Measurements from ENCODE around the gene ULK1. TPM values are rescaled to one million over a fixed set of nuclear protein-coding genes. Genes with fewer than 3 reads are reported as not detected.

ULK1 gene
- total RNA-seq, 1 donor from 2014 or later: 69.3 TPM

DNA sequence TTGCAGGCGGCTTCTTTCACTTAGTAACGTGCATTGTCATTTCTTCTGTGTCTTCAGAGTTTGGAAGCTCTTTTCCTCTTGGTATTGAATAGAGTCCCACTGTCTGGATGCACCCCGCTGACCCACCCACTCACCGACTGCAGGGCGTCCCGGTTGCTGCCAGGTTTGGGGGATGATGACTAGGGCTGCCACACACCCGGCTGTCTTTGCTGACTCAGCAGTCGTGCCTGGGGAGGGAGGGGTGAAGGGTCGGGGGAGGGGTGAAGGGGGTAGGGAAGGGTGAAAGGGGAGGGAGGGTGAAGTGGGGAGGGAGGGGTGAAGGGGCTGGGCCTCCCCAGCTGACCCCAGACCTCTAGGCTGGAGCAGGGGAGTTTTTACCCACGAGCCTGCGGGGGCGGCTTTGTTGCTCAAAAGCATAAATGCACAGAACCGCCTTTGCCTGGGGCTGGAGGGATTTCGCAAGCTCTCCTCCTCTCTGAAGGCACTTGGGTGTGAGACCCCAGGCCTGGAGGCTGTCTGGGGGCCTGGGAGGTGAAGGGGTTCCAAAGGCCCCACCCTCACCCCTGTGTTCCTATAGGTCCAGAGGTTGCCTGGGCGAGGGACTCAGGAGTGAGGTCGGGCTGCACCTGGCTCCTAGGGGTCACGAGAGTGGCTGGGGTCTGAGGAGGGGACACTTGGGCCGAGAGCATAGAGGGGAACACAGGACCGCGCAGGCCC, 31.3 kb upstream of the ULK1 start:
- no peak for DNase-seq (ENCODE audit: low read depth, low spot score)
- no peaks in the 10 kb centered on the region for H3K9me3 Mint-ChIP-seq

DNA sequence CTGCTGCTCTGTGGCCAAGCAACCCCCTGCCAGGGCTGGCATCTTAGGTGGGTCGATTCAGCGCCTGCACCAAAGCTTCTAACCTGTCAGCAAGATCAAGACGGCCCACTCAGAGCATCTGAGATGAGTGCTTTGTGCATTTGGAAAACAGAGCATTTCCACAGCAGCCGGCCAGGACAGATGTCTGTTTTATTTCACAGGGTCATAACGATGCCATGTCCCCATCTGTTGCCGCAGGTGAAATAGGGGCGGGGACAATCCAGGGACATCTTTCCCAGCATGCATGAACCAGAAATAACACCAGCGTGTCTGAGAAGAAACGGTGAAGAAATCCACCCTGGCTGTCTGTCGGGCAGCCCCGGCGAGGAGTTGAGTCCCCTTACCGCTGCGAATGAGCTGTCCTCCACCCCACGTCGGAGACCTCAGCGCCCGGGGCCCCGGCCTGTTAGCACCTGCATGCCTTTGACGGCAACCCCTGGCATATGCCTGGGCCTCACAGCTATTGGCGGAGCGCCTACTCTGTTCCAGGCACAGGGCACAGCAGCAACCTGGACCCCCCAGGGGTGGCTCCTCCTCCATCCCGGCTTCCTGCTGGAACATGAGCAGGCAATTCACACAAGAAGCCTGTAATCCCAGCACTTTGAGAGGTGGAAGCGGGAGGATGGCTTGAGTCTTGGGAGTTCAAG, 30.6 kb upstream of the ULK1 start:
- Mint-ChIP-seq H3K4me3 (peak overlapping the region; percentile 33), H3K27me3 (ENCODE audit: low read depth) (peaks cover 23% of the 10 kb centered on the region), H3K9me3 (no peaks in the 10 kb centered on the region), H3K36me3 (ENCODE audit: low read depth) (no peaks in the 10 kb centered on the region), H3K27ac (ENCODE audit: unreplicated experiment) (peak overlapping the region; percentile 62), H3K4me1 (peaks cover 34% of the 10 kb centered on the region)
- no peak for TF ChIP-seq CTCF (conservative IDR thresholded peaks at IDR 0.05)
- no peak for DNase-seq (ENCODE audit: low read depth, low spot score)

More for the DNA sequence above, 31.3 kb upstream of the ULK1 start:
- no peak for TF ChIP-seq CTCF (conservative IDR thresholded peaks at IDR 0.05)
- Mint-ChIP-seq H3K4me3 (peak overlapping the region; percentile 33), H3K27me3 (ENCODE audit: low read depth) (peaks cover 29% of the 10 kb centered on the region), H3K4me1 (peaks cover 40% of the 10 kb centered on the region), H3K27ac (ENCODE audit: unreplicated experiment) (peak overlapping the region; percentile 62), H3K36me3 (ENCODE audit: low read depth) (no peaks in the 10 kb centered on the region)

DNA sequence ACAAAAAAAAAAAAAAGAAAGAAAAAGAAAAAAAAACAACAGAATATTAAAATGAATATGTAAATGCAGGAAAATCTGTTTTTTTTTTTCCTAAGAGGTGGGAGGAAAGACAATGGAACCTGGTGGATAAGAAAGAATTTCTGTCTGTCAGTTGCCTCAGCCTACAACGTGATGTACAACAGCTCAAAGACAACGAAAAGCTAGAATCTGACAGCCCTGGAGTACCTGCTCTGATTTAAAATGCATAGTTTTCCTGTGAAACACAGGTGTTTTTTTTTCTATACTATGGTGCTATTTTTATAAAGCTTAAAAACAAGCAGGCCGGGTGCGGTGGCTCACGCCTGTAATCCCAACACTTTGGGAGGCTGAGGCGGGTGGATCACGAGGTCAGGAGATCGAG, 30.0 kb upstream of the ULK1 start:
- H3K27me3 Mint-ChIP-seq (ENCODE audit: low read depth): peaks cover 18% of the 10 kb centered on the region
- peaks cover 34% of the 10 kb centered on the region for H3K4me1 Mint-ChIP-seq
- no peaks in the 10 kb centered on the region for H3K36me3 Mint-ChIP-seq (ENCODE audit: low read depth)
- TF ChIP-seq CTCF (conservative IDR thresholded peaks at IDR 0.05): no peak
- no peaks in the 10 kb centered on the region for H3K9me3 Mint-ChIP-seq
- H3K4me3 Mint-ChIP-seq: no peak overlapping the region
- H3K27ac Mint-ChIP-seq (ENCODE audit: unreplicated experiment): no peak overlapping the region
- no peak for DNase-seq (ENCODE audit: low read depth, low spot score)

DNA sequence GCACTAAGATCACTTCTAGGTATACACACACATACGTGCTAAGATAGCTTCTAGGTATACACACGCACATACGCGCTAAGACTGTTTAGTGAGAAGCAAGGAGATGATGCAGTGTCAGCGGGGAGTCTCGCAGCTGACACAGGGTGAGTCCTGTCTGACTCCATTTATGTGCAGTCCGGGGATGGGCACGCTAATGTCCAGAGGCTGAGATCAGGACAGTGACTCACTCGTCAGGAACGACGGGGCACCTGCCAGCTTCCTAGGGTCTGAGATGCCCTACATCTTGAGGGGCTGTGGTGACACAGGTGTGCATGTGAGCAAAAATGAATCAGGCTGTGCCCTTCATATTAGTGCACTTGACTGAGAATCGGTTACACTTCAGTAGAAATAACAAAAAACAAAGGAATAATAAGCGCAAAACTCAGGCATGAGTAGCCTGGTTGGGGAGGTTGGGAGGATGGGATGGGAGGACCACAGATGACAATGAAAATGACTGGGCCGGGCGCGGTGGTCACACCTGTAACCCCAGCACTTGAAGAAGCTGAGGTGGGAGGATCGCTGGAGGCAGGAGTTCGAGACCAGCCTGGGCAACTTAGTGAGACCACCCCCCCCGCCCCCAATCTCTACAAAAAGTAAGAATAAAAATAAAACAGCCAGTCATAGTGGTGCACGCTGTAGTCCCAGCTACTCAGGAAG, 29.1 kb upstream of the ULK1 start:
- DNase-seq (ENCODE audit: low read depth, low spot score): no peak
- H3K9me3 Mint-ChIP-seq: no peaks in the 10 kb centered on the region
- H3K27me3 Mint-ChIP-seq (ENCODE audit: low read depth): peaks cover 13% of the 10 kb centered on the region
- no peak overlapping the region for H3K27ac Mint-ChIP-seq (ENCODE audit: unreplicated experiment)
- H3K4me3 Mint-ChIP-seq: no peak overlapping the region
- H3K36me3 Mint-ChIP-seq (ENCODE audit: low read depth): no peaks in the 10 kb centered on the region
- peaks cover 31% of the 10 kb centered on the region for H3K4me1 Mint-ChIP-seq
- no peak for TF ChIP-seq CTCF (conservative IDR thresholded peaks at IDR 0.05)

GRCh38 chr12:131867471-131867870, 27.0 kb upstream of the ULK1 start:
- Mint-ChIP-seq H3K4me1 (peaks cover 15% of the 10 kb centered on the region), H3K9me3 (no peaks in the 10 kb centered on the region), H3K4me3 (no peak overlapping the region), H3K27me3 (ENCODE audit: low read depth) (peaks cover 3% of the 10 kb centered on the region), H3K36me3 (ENCODE audit: low read depth) (no peaks in the 10 kb centered on the region), H3K27ac (ENCODE audit: unreplicated experiment) (no peak overlapping the region)
- no peak for DNase-seq (ENCODE audit: low read depth, low spot score)
- no peak for TF ChIP-seq CTCF (conservative IDR thresholded peaks at IDR 0.05)
